ENCODE measurements around the gene RASGRP4.

RASGRP4 gene

GRCh38 chr19:38388349-38389100 is 37.5 kb downstream of the RASGRP4 start, which contains the start of gene SPRED3 (continued):
- peak; percentile 87 for TF ChIP-seq PRDM10 (tag by site-specific recombination; IDR thresholded peaks at IDR 0.05)
- no peak for TF ChIP-seq ZNF174 (tag by site-specific recombination; IDR thresholded peaks at IDR 0.05)
- no peak for TF ChIP-seq ZNF629 (tag by site-specific recombination; IDR thresholded peaks at IDR 0.05)
- no peak for TF ChIP-seq ZNF518A (tag by site-specific recombination; conservative IDR thresholded peaks at IDR 0.05; ENCODE audit: low read depth)
- no peak for TF ChIP-seq BCL6B (tag by site-specific recombination; IDR thresholded peaks at IDR 0.05)
- peak; percentile 92 for TF ChIP-seq ZNF398 (tag by site-specific recombination; IDR thresholded peaks at IDR 0.05)
- no peak for TF ChIP-seq ZNF223 (tag by site-specific recombination; IDR thresholded peaks at IDR 0.05)
- no peak for TF ChIP-seq ZNF292 (tag by site-specific recombination; IDR thresholded peaks at IDR 0.05; ENCODE audit: borderline replicate concordance, low read depth)
- no peak for TF ChIP-seq ZNF670 (tag by site-specific recombination; IDR thresholded peaks at IDR 0.05; ENCODE audit: low read depth)
- no peak for TF ChIP-seq ZNF140 (tag by site-specific recombination; IDR thresholded peaks at IDR 0.05)
- TF ChIP-seq ZNF433 (tag by site-specific recombination; IDR thresholded peaks at IDR 0.05; ENCODE audit: low read depth), result no peak
- TF ChIP-seq ZSCAN18 (tag by site-specific recombination; IDR thresholded peaks at IDR 0.05), result peak; percentile 83; the same call in 1 of the 2 replicates
- TF ChIP-seq SETDB1 (IDR thresholded peaks at IDR 0.05; ENCODE audit: insufficient read length, low read length), result no peak
- no peak for TF ChIP-seq GFI1B (tag by site-specific recombination; IDR thresholded peaks at IDR 0.05)
- TF ChIP-seq ZNF654 (tag by site-specific recombination; IDR thresholded peaks at IDR 0.05; ENCODE audit: low read depth), result no peak
- TF ChIP-seq ZNF561 (tag by site-specific recombination; IDR thresholded peaks at IDR 0.05; ENCODE audit: borderline replicate concordance), result peak; percentile 85
- no peak for TF ChIP-seq MYNN (tag by site-specific recombination; IDR thresholded peaks at IDR 0.05; ENCODE audit: borderline replicate concordance)
- no peak for TF ChIP-seq ZNF530 (tag by site-specific recombination; IDR thresholded peaks at IDR 0.05; ENCODE audit: low read depth)
- TF ChIP-seq ZNF335 (tag by site-specific recombination; conservative IDR thresholded peaks at IDR 0.05), result peak; percentile 92
- no peak for TF ChIP-seq TRIM28 (IDR thresholded peaks at IDR 0.05; ENCODE audit: borderline replicate concordance, low read length)
- TF ChIP-seq SP3 (tag by site-specific recombination; IDR thresholded peaks at IDR 0.05), result peak; percentile 3
- TF ChIP-seq ZNF664 (tag by site-specific recombination; IDR thresholded peaks at IDR 0.05), result no peak
- TF ChIP-seq ZSCAN23 (tag by site-specific recombination; IDR thresholded peaks at IDR 0.05), result no peak; the same call in 1 of the 2 replicates
- TF ChIP-seq ZNF341 (tag by site-specific recombination; IDR thresholded peaks at IDR 0.05; ENCODE audit: low read depth), result no peak
- no peak for TF ChIP-seq ZNF211 (tag by site-specific recombination; IDR thresholded peaks at IDR 0.05; ENCODE audit: low read depth)
- no peak for TF ChIP-seq OVOL3 (tag by site-specific recombination; IDR thresholded peaks at IDR 0.05)
- TF ChIP-seq GLIS1 (tag by site-specific recombination; IDR thresholded peaks at IDR 0.05), result no peak; the same call in 1 of the 2 replicates
